ENCODE measurements around the gene DGKI. TPM values are rescaled to one million over a fixed set of nuclear protein-coding genes. Genes with fewer than 3 reads are reported as not detected.

The DGKI gene
- total RNA-seq, 3 donors from 2014 or later = 0.36 to 1.4 (median 0.46) TPM

- intact Hi-C loops (cut with DNase I, micrococcal nuclease) = no loop called here
- ATAC-seq (no peak), DNase-seq (no peak)
- no peaks in the 10 kb centered on the region for H3K9me3 ChIP-seq
- TF ChIP-seq CTCF (IDR thresholded peaks at IDR 0.05) = no peak
- no peak overlapping the region for H3K4me3 ChIP-seq
- no peaks in the 10 kb centered on the region for H3K4me1 ChIP-seq (ENCODE audit: low read depth)
- H3K36me3 ChIP-seq (ENCODE audit: low read depth) = no peaks in the 10 kb centered on the region
These were observed 308.4 kb downstream of the DGKI start for GRCh38 chr7:137538361-137538762.

- DNase-seq = no peak
- TF ChIP-seq CTCF (IDR thresholded peaks at IDR 0.05) = no peak
- Histone ChIP-seq H3K9me3 (no peaks in the 10 kb centered on the region), H3K4me1 (ENCODE audit: low read depth) (no peaks in the 10 kb centered on the region), H3K36me3 (ENCODE audit: low read depth) (no peaks in the 10 kb centered on the region), H3K4me3 (no peak overlapping the region)
- intact Hi-C loops (cut with DNase I, micrococcal nuclease) = no loop called here
- no peak for ATAC-seq
These were observed 311.2 kb downstream of the DGKI start for GRCh38 chr7:137535579-137535978.

- no peak for ATAC-seq
- no peaks in the 10 kb centered on the region for H3K4me1 ChIP-seq (ENCODE audit: low read depth)
These were observed 315.1 kb downstream of the DGKI start for GRCh38 chr7:137531671-137532070.

GRCh38 chr7:137527634-137528033, 319.1 kb downstream of the DGKI start:
- ATAC-seq (no peak), DNase-seq (no peak)
- intact Hi-C loops (cut with DNase I, micrococcal nuclease) = no loop called here
- H3K4me1 ChIP-seq (ENCODE audit: low read depth) = no peaks in the 10 kb centered on the region
- no peak for TF ChIP-seq CTCF (IDR thresholded peaks at IDR 0.05)
- no peak overlapping the region for H3K4me3 ChIP-seq
- H3K36me3 ChIP-seq (ENCODE audit: low read depth) = no peaks in the 10 kb centered on the region
- no peaks in the 10 kb centered on the region for H3K9me3 ChIP-seq

More at GRCh38 chr7:137531671-137532070, 315.1 kb downstream of the DGKI start:
- no peaks in the 10 kb centered on the region for H3K9me3 ChIP-seq
- DNase-seq = no peak
- intact Hi-C loops (cut with DNase I, micrococcal nuclease) = no loop called here
- TF ChIP-seq CTCF (IDR thresholded peaks at IDR 0.05) = no peak
- no peaks in the 10 kb centered on the region for H3K36me3 ChIP-seq (ENCODE audit: low read depth)
- H3K4me3 ChIP-seq = no peak overlapping the region

GRCh38 chr7:137523171-137523570, 323.6 kb downstream of the DGKI start:
- ATAC-seq (no peak), DNase-seq (no peak)
- TF ChIP-seq CTCF (IDR thresholded peaks at IDR 0.05) = no peak
- Histone ChIP-seq H3K36me3 (ENCODE audit: low read depth) (no peaks in the 10 kb centered on the region), H3K4me1 (ENCODE audit: low read depth) (no peaks in the 10 kb centered on the region), H3K4me3 (no peak overlapping the region), H3K9me3 (no peaks in the 10 kb centered on the region)
- intact Hi-C loops (cut with DNase I, micrococcal nuclease) = no loop called here

GRCh38 chr7:137521451-137521850, 325.3 kb downstream of the DGKI start:
- no peaks in the 10 kb centered on the region for H3K9me3 ChIP-seq
- TF ChIP-seq CTCF (IDR thresholded peaks at IDR 0.05) = no peak
- intact Hi-C loops (cut with DNase I, micrococcal nuclease) = no loop called here
- H3K4me3 ChIP-seq = no peak overlapping the region
- ATAC-seq (no peak), DNase-seq (no peak)
- H3K4me1 ChIP-seq (ENCODE audit: low read depth) = no peaks in the 10 kb centered on the region
- no peaks in the 10 kb centered on the region for H3K36me3 ChIP-seq (ENCODE audit: low read depth)
